Measurements from ENCODE around the gene POLRMT.

- TF ChIP-seq EZH2 (IDR thresholded peaks at IDR 0.05; ENCODE audit: insufficient read depth, low read length) = no peak
- no peak for TF ChIP-seq CTCF (IDR thresholded peaks at IDR 0.05; ENCODE audit: insufficient read depth, low read depth, low read length)
Observed at GRCh38 chr19:644363-644762, 11.0 kb upstream of the POLRMT start.

Data from astrocyte (in vitro differentiated cells and primary cell).